Fibroblast of skin of right biceps (primary cell): ENCODE measurements around the gene THY1.
"Not testable (repeated sequence)": the region's sequence is repeated elsewhere in the genome, so short reads cannot be mapped to it uniquely, and the experiment has no call there.

Source experiments
- DNase-seq: peaks from one replicate; pipeline ENCODE4 v3.0.0-alpha.2; 2013

THY1 gene

DNA sequence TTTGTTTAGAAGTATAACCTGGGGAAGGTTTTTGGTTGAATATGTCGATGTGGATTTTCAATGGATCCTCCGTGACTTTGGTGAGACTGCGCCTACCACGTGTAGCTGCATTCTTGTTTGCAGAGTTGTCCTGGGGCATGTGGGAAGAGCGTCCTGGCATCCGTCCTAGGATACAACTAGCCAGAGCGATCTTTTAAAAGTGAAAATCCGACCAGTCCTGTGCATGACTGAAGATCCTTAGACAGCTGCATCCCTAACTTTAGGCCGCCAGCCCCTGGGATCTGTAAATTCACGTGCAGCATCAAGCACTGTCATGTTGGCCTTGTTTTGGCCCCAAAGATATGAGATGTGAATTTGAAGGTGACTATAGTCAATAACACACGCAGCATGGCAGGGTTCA is 22.4 kb upstream of the THY1 start:
- DNase-seq = no peak

DNA sequence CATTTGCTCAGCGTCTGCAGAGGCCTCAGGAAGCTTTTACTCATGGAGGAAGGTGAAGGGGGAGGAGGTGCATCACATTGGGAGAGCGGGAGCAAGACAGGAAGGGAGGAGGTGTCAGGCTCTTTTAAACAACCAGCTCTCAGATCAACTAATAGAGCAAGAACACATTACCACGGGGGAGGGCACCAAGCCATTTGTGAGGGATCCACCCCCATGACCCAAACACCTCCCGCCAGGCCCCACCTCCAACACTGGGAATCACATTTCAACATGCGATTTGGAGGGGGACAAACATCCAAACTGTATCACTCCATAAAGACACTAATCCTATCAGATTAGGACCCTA is 18.9 kb upstream of the THY1 start:
- no peak for DNase-seq

DNA sequence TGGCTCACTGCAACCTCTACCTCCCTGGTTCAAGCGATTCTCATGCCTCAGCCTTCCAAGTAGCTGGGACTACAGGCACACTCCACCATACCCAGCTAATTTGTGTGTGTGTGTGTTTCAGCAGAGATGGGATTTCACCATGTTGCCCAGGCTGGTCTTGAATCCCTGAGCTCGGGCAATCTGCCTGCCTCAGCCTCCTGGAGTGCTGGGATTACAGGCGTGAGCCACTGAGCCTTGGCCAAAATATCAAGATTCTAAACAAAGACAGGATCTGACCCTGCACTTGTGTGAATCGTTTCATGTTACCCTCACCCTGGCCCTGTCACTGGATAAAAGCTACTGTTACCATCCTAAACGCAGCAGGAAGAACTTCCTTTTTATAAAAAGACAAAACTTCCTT is 15.6 kb upstream of the THY1 start:
- DNase-seq = no peak

DNA sequence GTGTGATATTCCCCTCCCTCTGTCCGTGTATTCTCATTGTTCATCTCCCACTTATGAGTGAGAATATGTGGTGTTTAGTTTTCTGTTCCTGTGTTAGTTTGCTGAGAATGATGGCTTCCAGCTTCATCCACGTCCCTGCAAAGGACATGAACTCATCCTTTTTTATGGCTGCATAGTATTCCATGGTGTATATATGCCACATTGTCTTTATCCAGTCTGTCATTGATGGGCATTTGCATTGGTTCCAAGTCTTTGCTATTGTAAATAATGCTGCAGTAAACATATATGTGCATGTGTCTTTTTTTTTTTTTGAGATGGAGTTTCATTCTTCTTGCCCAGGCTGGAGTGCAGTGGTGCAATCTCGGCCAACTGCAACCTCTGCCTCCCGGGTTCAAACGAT is 14.5 kb upstream of the THY1 start:
- DNase-seq = not testable (repeated sequence)

DNA sequence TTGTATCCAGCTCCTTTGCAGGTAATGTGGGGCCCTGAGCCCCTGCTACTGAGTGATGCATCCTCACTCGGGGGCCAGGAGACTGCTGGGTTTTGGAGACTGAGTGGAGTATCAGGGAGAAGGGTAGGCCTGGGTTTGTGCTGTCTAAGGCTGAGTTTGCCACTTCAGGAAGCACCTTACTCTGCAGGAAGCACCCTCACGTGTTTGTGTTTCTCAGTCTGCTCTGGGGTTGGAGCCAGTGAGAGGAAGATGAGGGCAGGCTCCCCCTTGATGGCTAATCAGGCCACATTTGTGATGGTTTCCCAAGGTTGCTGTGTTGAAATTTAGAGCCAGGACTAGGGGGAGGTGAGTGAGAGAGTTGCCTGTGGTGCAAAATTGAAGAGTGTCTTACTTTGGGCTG is 13.7 kb upstream of the THY1 start:
- DNase-seq = no peak

DNA sequence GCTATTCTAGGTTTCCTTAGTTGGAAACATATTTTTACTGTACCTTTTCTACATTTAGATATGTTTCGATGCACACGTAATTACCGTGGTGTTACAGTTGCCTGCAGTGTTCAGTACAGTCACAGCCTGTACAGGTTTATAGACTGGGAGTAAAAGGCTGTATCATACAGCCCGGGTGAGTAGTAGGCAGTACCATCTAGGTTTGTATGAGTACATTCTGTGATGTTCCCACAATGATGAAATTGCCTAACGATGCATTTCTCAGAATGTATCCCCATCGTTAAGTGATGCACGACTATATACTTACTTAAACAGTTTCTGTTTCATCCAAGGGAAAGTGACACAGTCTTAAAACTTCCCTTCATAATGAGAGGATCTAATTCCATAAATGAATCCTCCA is 13.1 kb upstream of the THY1 start:
- DNase-seq = no peak

DNA sequence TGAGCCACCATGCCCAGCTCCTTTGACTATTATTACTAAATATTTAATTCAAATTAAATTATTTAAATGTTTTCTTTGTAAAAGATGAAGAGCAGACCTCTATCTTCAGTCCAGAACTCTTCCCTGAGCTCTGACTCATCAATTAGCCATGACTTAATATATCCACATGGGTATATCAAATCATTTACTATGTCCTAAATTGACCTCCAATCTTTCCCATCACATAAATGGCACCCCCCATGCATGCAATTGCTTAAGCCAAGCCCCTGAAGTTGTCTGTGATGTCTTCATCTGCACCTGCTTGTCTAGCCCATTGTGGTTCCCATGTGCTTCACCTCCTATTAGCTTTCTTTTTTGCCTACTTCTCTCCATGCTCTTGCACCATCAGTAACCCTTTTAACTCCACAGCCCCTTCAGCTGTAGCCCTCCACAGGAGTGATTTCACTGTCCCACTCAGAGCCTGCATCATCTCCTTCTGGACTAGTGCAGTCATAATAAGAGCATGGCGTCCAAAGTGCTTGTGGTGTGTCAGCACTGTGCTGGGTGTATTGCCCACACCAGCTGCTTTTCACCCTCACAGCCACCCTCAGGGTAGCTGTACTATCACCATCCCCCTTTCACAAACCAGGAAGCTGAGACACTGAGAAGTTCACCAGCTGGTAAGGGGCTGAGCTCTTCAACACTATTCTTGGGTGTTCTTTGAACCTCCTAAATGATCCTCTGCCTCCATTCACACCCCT is 11.8 kb upstream of the THY1 start:
- DNase-seq = peak; percentile 36

DNA sequence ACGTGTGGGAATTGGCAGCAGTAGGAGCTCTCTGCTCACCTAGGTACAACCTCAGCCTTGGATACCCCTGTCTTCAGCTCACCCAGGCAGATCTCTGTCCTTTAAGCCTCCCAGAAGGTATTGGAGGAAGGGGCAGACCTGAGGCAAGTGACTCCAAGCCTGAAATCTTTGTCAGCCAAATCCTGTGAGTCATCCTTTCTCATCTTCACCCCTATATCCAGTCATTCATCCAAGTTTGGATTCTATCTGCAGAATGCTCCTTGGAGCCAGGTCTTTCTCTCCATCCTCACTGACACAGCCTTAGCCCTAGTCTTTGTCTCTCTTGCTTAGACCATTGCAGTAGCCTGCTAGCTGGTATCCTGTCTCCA is 10.4 kb upstream of the THY1 start:
- peak; percentile 86 for DNase-seq

DNA sequence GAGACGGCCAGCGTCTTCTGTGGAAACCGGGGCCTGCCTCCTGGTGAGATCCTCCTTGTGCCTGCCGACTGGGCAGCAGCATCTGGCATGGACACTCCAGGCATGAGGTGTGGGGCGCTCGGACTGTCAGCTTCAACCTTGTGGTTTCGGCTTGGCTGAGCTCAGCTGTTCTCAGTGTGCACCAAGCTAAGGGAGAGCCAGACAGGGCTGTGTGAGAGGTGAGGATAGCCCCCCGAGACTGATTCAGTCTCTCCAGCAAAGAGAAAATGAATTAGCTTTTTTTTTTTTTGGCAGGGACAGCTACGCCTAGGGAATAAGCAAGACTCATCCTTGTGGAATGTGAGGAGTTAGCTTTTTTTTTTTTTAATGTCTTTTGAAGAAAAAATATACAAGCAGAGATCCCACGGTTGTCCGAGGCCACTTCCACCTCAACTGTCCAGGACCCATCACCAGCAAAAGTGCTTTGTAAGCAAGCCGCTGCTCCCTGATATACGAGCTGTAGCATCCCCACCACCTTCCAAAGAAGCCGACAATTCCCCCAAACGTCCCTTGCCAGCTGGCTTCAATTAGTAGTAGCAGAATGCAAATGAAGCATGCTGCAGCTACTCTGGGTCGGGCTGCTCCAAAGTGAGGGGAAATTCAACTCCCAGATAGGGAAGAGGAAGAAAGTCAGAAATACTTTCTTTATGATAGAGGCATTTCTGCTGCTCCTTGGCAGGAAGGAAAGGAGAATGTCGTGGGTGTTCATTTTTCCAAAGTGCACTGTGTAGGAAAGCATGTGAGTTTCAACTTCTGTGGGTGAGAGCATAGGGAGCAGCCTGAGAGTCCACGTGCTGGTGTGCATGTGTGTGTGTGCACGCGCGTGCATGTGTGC is 9.7 kb upstream of the THY1 start:
- DNase-seq = peak; percentile 95

DNA sequence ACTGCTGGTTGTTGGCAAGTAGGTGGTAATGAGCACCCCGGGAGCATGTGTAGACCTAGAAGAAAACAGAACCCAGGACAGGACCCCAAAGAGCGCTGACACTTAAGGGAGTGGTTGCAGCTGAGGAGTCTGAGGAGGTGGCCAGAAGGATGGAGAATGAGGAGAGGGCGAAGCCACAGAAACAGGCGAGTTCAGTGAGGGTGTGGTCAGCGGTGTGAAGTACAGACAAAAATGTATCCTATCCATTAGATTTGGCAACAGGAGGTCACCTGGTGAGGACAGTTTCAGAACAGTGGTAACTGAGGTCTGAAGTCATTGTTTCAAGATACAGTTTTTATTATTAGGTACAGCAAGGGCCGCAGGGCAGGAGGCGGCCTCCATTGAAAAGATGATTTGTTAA is 8.6 kb upstream of the THY1 start:
- no peak for DNase-seq

DNA sequence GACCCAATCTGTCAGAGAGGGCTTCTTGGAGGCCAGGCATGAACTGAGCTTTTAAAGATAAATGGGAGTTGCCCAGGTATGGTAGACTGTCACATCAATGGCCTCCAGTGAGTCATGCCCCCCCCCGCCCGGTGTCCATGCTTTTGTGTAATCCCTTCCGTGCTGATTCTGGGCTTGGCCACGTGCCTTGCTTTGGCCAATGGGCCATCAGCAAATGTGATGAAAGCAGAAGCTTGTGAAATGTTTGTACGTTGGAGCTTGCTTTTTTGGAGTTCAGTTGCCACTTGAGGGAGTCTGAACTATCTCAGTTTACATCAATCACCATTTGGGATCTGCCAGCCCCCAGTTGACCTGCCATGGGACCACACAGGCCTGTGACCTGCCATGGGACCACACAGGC is 4.3 kb upstream of the THY1 start:
- DNase-seq = no peak

DNA sequence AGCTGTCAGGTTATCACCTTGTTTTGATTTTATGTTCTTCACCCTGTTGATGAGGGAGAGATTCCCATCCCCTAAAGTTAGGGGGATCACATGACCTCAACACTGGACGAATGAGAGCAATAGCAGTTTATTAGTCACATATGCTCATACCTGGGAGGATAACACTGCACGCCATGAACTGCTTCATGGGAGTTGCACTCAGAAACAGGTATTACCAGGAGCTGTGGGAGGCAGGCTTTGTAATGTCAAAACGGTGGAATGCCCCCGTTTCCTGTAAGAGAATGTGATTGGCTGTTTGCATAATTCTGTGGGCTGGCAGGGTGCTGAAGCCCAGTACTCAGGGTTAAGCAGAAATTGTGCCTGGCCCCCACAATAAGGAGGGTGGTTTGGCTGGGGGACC is 3.2 kb upstream of the THY1 start:
- DNase-seq = no peak

DNA sequence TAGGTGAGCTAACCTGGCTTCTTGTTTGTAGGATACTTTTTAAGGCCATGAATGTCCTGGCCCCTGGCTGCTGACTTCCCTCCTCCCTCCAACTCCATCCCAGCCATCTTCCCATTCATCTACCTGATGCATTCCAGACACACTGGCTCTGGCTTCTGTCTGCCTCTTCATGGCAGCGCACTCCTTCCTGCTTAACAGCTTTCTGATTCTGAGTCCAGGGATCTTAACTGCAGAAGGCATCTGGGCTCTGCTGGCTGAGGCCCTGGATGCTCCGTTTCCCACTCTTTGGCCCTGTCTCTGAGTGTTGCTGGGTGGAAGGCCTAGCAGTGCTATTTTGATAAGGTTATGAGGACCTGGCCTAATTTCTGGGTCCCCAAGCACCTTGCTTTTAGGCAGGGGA is 1.8 kb upstream of the THY1 start:
- no peak for DNase-seq

DNA sequence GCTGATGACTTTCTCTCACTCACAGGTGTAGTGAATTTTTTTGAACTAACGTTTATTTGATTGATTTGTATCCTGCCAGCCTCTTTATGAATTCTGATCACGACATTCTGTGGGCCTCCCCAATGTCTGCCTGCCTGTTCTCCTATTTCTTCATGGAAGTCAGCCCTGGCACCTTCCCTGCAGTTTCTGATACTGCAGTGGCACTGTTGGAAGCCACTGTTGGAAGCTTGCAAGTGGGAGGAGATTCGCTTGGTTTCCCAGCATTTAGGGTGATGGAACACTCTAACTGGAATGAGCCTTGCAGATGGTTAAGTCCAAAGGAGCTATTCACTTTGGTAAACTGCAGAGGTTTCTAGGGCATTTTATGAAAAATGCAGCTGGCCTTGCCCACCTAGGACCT is 1.3 kb upstream of the THY1 start:
- no peak for DNase-seq

DNA sequence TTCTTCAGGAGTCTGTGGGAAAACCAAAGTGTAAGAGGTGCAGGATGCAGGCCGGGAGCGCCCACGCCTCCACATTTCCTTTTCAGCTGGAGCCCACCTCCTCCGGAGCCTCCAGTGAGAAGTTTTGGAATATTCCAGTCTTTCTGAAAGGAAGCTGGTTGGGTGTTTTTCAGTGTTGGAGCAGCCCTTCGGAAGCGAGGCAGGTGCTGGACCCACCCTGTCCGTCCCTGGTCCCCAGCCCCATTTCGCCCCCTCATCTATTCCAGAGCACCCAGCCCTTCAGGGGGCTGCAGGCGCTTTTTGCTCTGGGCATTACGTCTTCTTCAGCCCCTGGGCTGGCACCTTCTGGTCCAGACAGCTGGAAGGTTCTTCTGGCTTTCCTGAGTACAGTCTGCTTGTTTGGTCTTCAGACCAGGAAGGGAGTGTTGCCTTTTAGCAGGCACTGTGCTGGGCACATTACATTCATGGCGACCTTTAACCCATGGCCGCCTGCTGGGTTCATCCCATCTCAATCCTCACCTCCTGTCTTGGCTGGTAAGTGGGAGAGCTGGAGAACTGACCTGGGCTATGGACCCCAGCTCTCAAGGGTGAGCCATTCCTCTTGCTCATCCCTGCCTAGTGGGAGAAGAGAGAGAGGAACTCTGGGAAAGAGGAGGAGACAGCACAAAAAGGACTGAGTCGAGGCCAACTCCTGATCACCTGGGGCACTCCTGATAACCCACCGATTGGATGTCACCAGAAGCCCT is 710 bp upstream of the THY1 start:
- peak; percentile 40 for DNase-seq

DNA sequence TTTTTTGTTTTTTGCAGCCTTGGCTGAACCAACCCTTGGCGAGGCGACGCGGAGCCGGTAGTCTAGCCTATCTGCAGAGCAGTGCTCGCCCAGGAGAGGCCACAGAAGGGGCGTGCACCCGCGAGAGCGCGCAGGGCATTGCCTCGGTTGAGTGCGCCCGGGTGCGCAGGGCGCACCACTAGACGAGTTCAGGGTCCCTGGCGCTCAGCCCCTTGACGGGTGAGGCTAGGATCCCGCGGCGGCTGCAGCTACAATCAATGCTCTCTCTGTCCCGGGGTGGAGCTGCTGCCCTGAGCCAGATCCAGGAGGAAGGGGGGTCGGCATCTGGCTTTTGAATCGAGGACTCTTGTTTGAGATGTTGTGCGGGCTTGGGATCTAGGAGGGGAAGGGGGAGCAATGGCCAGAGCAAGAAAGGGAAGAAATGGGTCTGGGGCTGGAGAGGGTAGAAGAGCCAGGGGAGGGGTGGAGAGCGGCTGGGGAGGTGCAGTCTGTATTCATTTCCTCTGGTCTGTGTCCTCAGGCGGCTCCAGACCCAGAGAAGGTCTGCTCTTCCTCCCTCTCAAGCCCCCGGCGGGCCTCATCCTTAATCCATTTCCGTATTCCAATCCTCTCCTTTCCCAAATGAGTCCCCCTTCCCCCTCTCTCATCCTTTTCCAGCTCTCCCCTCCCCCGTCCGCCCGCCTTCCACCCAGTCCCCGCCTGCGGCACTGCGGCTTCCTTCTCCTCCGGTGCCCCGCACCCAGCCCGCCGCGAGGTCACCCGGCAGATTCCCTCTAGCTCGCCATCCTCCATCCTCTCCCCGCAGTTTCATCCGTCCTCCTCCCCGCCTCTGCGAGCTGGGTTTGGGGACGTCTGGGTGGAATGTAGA is 797 bp downstream of the THY1 start:
- DNase-seq = peak; percentile 74

DNA sequence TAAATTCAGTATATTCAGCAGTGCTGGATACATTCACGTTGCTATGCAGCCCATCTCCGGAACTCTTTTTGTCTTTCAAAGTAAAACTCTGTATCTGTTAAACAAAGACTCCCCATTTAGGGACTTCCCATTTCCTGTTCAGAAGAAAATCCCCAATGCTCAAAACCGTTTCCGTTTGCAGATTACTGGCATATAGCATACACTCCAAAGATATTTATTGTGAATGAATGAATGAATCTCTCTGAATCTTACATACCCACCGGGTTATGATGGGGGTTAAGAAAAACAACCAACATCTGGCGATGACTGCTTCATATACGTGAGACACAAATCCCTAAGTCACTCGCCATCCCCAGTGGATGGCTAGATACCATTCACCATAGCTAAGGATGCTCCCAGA is 1.6 kb downstream of the THY1 start:
- DNase-seq = peak; percentile 26

DNA sequence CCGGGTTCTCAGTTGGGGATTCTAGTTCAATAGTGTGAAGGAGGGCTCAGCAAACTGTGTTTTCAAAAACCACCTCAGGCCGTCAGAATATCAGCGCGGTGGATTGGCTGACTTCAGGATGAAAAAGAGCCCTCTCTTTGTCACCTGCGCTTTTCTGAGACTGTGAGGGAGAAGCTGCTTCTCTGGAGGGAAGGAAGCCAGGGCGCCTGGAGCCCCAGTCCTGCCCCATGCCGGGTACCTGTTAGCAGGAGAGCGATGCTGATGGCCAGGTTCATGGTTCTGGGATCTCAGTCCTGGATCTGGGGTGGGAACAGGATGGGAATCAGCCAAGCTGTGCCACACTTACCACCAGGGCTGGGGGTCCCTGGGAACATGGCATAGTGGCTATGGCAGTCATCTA is 2.3 kb downstream of the THY1 start:
- no peak for DNase-seq

DNA sequence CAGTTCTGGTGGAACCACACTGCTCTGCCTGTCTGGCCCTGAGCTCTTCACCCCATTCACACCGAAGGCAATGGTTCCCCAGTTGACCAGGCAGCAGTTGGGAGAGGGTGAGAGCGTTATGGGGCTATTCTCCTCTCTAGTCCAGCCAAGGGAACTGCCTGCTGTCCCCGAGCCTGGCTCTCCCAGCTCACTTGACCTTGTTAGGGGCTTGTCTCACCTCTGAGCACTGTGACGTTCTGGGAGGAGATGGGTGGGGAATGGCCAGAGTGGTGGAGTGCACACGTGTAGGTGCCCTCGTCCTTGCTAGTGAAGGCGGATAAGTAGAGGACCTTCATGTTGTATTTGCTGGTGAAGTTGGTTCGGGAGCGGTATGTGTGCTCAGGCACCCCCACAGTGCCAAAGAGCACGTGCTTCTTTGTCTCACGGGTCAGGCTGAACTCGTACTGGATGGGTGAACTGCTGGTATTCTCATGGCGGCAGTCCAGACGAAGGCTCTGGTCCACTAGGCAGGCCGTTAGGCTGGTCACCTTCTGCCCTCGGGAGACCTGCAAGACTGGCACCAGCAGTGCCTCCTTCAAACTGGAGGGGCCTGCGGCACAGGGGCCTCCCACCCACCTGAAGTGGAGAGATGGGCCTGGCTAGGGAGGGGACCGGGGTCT is 3.0 kb downstream of the THY1 start:
- no peak for DNase-seq

DNA sequence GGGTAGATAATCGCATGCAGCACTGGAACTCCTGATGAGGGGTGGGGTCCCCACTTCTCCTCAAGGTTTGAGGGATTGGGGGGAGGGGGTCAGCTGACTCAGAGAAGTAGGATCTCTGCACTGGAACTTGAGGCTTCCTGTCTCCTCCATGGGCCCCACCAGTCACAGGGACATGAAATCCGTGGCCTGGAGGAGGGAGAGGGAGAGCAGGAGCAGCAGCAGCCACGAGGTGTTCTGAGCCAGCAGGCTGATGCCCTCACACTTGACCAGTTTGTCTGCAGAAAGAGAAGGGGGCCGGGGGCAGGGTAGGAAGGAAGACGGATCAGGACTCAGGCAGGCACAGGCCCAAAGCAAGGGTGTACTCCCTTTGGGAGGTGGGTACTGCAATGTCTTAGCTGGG is 3.7 kb downstream of the THY1 start:
- DNase-seq = no peak

DNA sequence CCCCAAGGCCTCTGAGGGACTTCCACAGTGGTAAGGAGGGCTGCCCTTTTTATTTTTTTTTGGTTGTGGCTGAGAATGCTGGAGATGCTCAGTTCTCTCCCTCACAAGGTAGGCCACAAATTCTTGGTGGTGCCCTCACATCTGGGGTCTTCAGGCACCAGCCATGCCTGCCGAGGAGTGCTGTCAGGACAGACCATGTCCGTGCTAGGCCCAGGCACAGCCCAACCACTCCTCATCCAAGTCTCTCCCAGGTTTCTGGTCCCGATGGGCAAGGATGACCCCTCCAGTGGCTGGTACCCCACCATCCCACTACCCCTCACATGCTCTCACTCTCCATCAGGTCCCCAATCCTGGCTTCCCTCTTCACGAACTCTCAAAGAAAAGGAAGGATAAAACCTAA is 4.2 kb downstream of the THY1 start:
- no peak for DNase-seq
